HL-60 (cell line): ENCODE measurements around the gene MRPL58.

Source experiments
- CTCF ChIP-seq: IDR thresholded peaks from one replicate; pipeline ENCODE4 v1.5.1; 2011; ENCODE audit warnings: low read length, control low read depth, inconsistent platforms; ENCODE audit not compliant: insufficient read depth
- GABPA ChIP-seq: IDR thresholded peaks from 2 replicates; pipeline ENCODE4 v1.6.1; 2012; ENCODE audit warnings: low read depth
- POLR2AphosphoS5 ChIP-seq: IDR thresholded peaks from 2 replicates; pipeline ENCODE4 v1.6.1; 2012; ENCODE audit warnings: low read depth
- REST ChIP-seq: IDR thresholded peaks from 2 replicates; pipeline ENCODE4 v1.6.1; 2012; ENCODE audit warnings: low read depth; ENCODE audit not compliant: insufficient replicate concordance
- SPI1 ChIP-seq: IDR thresholded peaks from 2 replicates; pipeline ENCODE4 v1.6.1; 2012; ENCODE audit warnings: low read depth, mild to moderate bottlenecking, borderline replicate concordance

- no peak for TF ChIP-seq CTCF
- no peak for TF ChIP-seq POLR2AphosphoS5
- no peak for TF ChIP-seq GABPA
- no peak for TF ChIP-seq REST
- TF ChIP-seq SPI1 = no peak
Observed at GRCh38 chr17:75061618-75062017, 49.1 kb downstream of the MRPL58 start.
